ENCODE results near the gene KIF2A. TPM values are rescaled to one million over a fixed set of nuclear protein-coding genes. Genes with fewer than 3 reads are reported as not detected.

KIF2A gene
- polyA plus RNA-seq (2013, experiment 1 of 4) = 77.7 TPM
- 73.3 TPM for polyA plus RNA-seq (2013, experiment 2 of 4)
- 67.6 TPM for polyA plus RNA-seq (2013, experiment 3 of 4)
- 72.3 TPM for polyA plus RNA-seq (2013, experiment 4 of 4)

DNA sequence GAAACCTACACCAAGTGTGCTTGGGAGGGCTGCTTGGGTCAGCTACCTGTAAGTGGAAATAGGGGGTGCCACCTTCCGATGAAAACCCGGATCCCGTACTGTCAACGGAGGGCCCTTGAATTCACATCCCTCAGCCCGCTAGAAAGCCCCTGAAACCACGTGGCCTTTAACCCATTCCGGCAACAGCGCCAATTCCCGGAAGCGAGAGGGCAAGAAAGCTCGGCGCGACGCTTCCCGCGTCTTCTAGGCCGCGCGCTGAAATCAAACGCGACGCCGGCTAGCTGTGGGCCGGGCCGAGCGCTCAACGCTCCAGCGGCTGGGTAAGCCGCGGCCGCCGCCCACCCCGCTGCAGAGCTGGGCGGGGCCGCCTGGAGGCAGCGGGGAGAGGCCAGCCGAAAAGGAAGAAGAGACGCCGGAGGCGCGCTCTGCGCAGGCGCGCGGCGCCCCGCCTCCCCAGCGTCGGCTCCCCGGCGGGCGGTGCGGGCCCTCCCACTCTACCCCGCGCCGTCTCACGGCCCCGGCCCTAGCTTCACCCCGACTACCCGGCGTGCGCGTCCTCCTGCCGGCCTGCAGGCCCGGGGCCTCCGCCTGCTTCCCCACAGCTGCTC, at the start of gene KIF2A:
KIF2A (plus strand) TSS at position 492 of the 608 bp plus-strand sequence. CDS start 267 bp downstream, outside the sequence.
- Histone ChIP-seq H3K27me3 (ENCODE audit: control insufficient read depth, insufficient read depth, low read length, poor library complexity, severe bottlenecking) (no peaks in the 10 kb centered on the region), H3K4me1 (ENCODE audit: control insufficient read depth, insufficient read depth, low read length) (no peaks in the 10 kb centered on the region), H3K9me3 (ENCODE audit: control insufficient read depth, low read length) (no peaks in the 10 kb centered on the region), H3K36me3 (ENCODE audit: control insufficient read depth, insufficient read depth, low read length) (no peaks in the 10 kb centered on the region), H3K4me3 (ENCODE audit: insufficient read depth, low read depth, low read length) (peak within 1 kb of the TSS; percentile 77), H3K27ac (ENCODE audit: insufficient read depth, low read depth, low read length, poor library complexity, severe bottlenecking) (peak within 1 kb of the TSS; percentile 92)
- WGBS, 2 experiments = 1% methylated on average over 66 of the region's 66 CpGs

DNA sequence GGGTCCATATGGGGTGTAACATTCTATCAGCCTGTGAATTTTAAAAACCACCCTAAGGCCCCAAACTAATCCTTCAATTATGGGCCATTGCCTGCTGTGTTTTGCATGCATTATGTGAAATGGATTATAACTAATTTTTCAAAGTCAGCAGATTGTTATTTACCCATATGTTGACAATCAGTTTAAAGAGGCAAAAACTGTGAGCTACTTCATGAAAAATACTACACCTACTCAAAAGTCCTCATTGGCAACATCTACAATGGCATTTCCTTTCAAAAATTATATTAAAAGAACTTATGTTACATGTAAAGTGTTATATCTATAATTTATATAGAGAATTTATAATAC, 49.0 kb upstream of the KIF2A start:
- no peaks in the 10 kb centered on the region for H3K27me3 ChIP-seq (ENCODE audit: control insufficient read depth, insufficient read depth, low read length, poor library complexity, severe bottlenecking)
- H3K4me3 ChIP-seq (ENCODE audit: insufficient read depth, low read depth, low read length) = no peak overlapping the region
- peaks cover 8% of the 10 kb centered on the region for H3K4me1 ChIP-seq (ENCODE audit: control insufficient read depth, insufficient read depth, low read length)
- no peaks in the 10 kb centered on the region for H3K9me3 ChIP-seq (ENCODE audit: control insufficient read depth, low read length)
- H3K36me3 ChIP-seq (ENCODE audit: control insufficient read depth, insufficient read depth, low read length) = no peaks in the 10 kb centered on the region
- H3K27ac ChIP-seq (ENCODE audit: insufficient read depth, low read depth, low read length, poor library complexity, severe bottlenecking) = no peak overlapping the region

- Histone ChIP-seq H3K4me3 (ENCODE audit: insufficient read depth, low read depth, low read length) (no peak overlapping the region), H3K36me3 (ENCODE audit: control insufficient read depth, insufficient read depth, low read length) (no peaks in the 10 kb centered on the region), H3K27me3 (ENCODE audit: control insufficient read depth, insufficient read depth, low read length, poor library complexity, severe bottlenecking) (no peaks in the 10 kb centered on the region)
Observed at GRCh38 chr5:62258654-62259053, 47.4 kb upstream of the KIF2A start.

GRCh38 chr5:62259699-62260250, 46.2 kb upstream of the KIF2A start:
- Histone ChIP-seq H3K27me3 (ENCODE audit: control insufficient read depth, insufficient read depth, low read length, poor library complexity, severe bottlenecking) (no peaks in the 10 kb centered on the region), H3K27ac (ENCODE audit: insufficient read depth, low read depth, low read length, poor library complexity, severe bottlenecking) (no peak overlapping the region), H3K4me3 (ENCODE audit: insufficient read depth, low read depth, low read length) (no peak overlapping the region), H3K36me3 (ENCODE audit: control insufficient read depth, insufficient read depth, low read length) (no peaks in the 10 kb centered on the region), H3K4me1 (ENCODE audit: control insufficient read depth, insufficient read depth, low read length) (peaks cover 8% of the 10 kb centered on the region), H3K9me3 (ENCODE audit: control insufficient read depth, low read length) (no peaks in the 10 kb centered on the region)
- 89 to 97% methylated on average over 2 of the region's 2 CpGs for WGBS, 2 experiments

More at GRCh38 chr5:62258654-62259053, 47.4 kb upstream of the KIF2A start:
- H3K9me3 ChIP-seq (ENCODE audit: control insufficient read depth, low read length) = no peaks in the 10 kb centered on the region
- peaks cover 8% of the 10 kb centered on the region for H3K4me1 ChIP-seq (ENCODE audit: control insufficient read depth, insufficient read depth, low read length)
- no peak overlapping the region for H3K27ac ChIP-seq (ENCODE audit: insufficient read depth, low read depth, low read length, poor library complexity, severe bottlenecking)

DNA sequence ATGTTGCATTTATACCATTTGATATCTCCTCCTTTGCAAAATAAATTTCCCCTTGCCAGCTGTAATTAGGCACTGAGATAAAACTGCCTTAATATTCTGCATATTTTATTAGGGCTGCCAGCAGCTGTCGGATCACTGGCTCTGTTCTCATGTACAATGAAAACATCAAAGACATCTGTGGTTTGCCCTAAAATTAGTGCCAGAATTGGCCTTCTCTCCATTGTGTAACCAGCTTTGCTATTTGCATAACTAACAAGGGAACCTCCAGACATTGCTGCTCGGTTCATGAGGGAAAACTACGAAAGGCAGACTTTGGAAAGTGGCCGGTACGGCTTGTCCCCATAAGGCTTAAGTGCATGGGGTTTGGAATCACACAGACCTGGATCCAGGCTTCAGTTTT, 45.5 kb upstream of the KIF2A start:
- 85 to 91% methylated on average over 5 of the region's 5 CpGs for WGBS, 2 experiments
- Histone ChIP-seq H3K27me3 (ENCODE audit: control insufficient read depth, insufficient read depth, low read length, poor library complexity, severe bottlenecking) (no peaks in the 10 kb centered on the region), H3K9me3 (ENCODE audit: control insufficient read depth, low read length) (no peaks in the 10 kb centered on the region), H3K36me3 (ENCODE audit: control insufficient read depth, insufficient read depth, low read length) (no peaks in the 10 kb centered on the region), H3K4me1 (ENCODE audit: control insufficient read depth, insufficient read depth, low read length) (peaks cover 8% of the 10 kb centered on the region), H3K27ac (ENCODE audit: insufficient read depth, low read depth, low read length, poor library complexity, severe bottlenecking) (no peak overlapping the region), H3K4me3 (ENCODE audit: insufficient read depth, low read depth, low read length) (no peak overlapping the region)

- no peak overlapping the region for H3K27ac ChIP-seq (ENCODE audit: insufficient read depth, low read depth, low read length, poor library complexity, severe bottlenecking)
- no peak overlapping the region for H3K4me3 ChIP-seq (ENCODE audit: insufficient read depth, low read depth, low read length)
Observed at GRCh38 chr5:62263401-62263800, 42.6 kb upstream of the KIF2A start.

DNA sequence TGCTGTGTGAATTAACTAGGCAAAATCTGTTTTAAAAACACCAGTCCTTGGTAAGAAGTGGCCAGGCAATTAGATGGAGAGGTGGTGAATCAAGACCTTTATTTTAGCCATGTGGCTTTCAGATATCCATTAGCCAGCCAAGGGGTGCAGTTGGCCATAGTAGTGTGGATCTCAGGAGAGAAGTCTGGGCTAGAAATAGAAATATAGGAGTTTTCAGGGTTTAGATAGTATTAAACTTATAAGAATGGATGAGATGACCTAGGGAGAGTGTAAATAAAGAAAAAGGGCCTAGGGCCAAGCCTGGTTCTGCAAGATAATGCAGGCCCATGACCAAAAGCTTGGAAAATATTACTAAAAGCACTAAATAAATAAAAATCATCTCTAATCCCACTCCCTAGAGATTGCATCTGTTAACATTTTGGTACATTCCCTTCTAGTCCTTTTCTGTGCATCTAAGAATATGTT, 40.3 kb upstream of the KIF2A start:
- Histone ChIP-seq H3K9me3 (ENCODE audit: control insufficient read depth, low read length) (no peaks in the 10 kb centered on the region), H3K36me3 (ENCODE audit: control insufficient read depth, insufficient read depth, low read length) (no peaks in the 10 kb centered on the region), H3K4me1 (ENCODE audit: control insufficient read depth, insufficient read depth, low read length) (peaks cover 5% of the 10 kb centered on the region), H3K27me3 (ENCODE audit: control insufficient read depth, insufficient read depth, low read length, poor library complexity, severe bottlenecking) (no peaks in the 10 kb centered on the region), H3K27ac (ENCODE audit: insufficient read depth, low read depth, low read length, poor library complexity, severe bottlenecking) (no peak overlapping the region), H3K4me3 (ENCODE audit: insufficient read depth, low read depth, low read length) (no peak overlapping the region)

More at GRCh38 chr5:62263401-62263800, 42.6 kb upstream of the KIF2A start:
- no peaks in the 10 kb centered on the region for H3K9me3 ChIP-seq (ENCODE audit: control insufficient read depth, low read length)
- no peaks in the 10 kb centered on the region for H3K27me3 ChIP-seq (ENCODE audit: control insufficient read depth, insufficient read depth, low read length, poor library complexity, severe bottlenecking)
- H3K4me1 ChIP-seq (ENCODE audit: control insufficient read depth, insufficient read depth, low read length) = peaks cover 7% of the 10 kb centered on the region
- no peaks in the 10 kb centered on the region for H3K36me3 ChIP-seq (ENCODE audit: control insufficient read depth, insufficient read depth, low read length)

DNA sequence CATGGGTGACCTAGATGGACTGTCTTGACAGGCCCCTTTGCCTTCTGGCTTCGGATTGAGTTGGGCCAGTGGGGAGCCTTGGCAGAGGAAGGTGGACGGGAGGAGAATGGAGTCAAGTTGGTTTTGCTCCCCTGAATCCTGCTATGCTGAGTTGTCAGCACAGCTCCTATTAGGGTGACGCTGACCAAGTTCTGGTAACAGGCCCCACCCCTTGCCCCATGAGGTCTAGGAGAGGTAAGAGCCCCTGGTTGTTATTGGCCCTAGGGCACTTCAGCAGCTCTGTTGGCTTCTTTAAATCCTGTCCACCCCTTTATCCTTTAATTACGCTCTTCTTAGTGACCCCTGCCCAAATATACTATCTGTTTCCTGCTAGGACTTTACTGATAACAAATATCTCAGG, 39.4 kb upstream of the KIF2A start:
- Histone ChIP-seq H3K27ac (ENCODE audit: insufficient read depth, low read depth, low read length, poor library complexity, severe bottlenecking) (no peak overlapping the region), H3K4me3 (ENCODE audit: insufficient read depth, low read depth, low read length) (no peak overlapping the region), H3K9me3 (ENCODE audit: control insufficient read depth, low read length) (no peaks in the 10 kb centered on the region), H3K27me3 (ENCODE audit: control insufficient read depth, insufficient read depth, low read length, poor library complexity, severe bottlenecking) (no peaks in the 10 kb centered on the region), H3K4me1 (ENCODE audit: control insufficient read depth, insufficient read depth, low read length) (peaks cover 5% of the 10 kb centered on the region), H3K36me3 (ENCODE audit: control insufficient read depth, insufficient read depth, low read length) (no peaks in the 10 kb centered on the region)
- 86 to 90% methylated on average over 4 of the region's 4 CpGs for WGBS, 2 experiments

- H3K27ac ChIP-seq (ENCODE audit: insufficient read depth, low read depth, low read length, poor library complexity, severe bottlenecking) = no peak overlapping the region
- no peaks in the 10 kb centered on the region for H3K36me3 ChIP-seq (ENCODE audit: control insufficient read depth, insufficient read depth, low read length)
- H3K9me3 ChIP-seq (ENCODE audit: control insufficient read depth, low read length) = no peaks in the 10 kb centered on the region
- no peak overlapping the region for H3K4me3 ChIP-seq (ENCODE audit: insufficient read depth, low read depth, low read length)
- no peaks in the 10 kb centered on the region for H3K27me3 ChIP-seq (ENCODE audit: control insufficient read depth, insufficient read depth, low read length, poor library complexity, severe bottlenecking)
- H3K4me1 ChIP-seq (ENCODE audit: control insufficient read depth, insufficient read depth, low read length) = peaks cover 5% of the 10 kb centered on the region
- 89 to 95% methylated on average over 1 of the region's 1 CpG for WGBS, 2 experiments
Observed at GRCh38 chr5:62268234-62268633, 37.8 kb upstream of the KIF2A start.

DNA sequence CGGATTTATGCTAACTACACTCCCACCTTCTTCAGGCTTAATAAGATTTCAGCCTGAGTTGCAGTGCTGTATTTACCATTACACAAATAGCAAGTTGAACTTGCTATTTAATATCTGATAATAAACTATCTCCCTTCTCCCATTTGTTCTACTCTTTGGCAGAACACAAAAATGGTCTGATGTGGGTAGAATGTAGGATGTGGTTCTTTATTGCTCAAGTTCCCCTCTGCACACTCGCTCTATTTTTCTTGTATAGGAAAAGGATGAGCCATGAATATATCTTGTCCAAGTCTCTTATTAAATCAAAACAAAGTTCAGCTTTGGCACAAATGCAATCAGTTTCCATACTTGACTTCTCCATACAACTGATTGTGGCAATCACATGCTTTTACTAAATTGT, 37.2 kb upstream of the KIF2A start:
- Histone ChIP-seq H3K4me1 (ENCODE audit: control insufficient read depth, insufficient read depth, low read length) (peaks cover 5% of the 10 kb centered on the region), H3K27ac (ENCODE audit: insufficient read depth, low read depth, low read length, poor library complexity, severe bottlenecking) (no peak overlapping the region), H3K27me3 (ENCODE audit: control insufficient read depth, insufficient read depth, low read length, poor library complexity, severe bottlenecking) (no peaks in the 10 kb centered on the region), H3K36me3 (ENCODE audit: control insufficient read depth, insufficient read depth, low read length) (no peaks in the 10 kb centered on the region), H3K4me3 (ENCODE audit: insufficient read depth, low read depth, low read length) (no peak overlapping the region), H3K9me3 (ENCODE audit: control insufficient read depth, low read length) (no peaks in the 10 kb centered on the region)
- WGBS, 2 experiments = 78 to 79% methylated on average over 2 of the region's 2 CpGs
